Gastroesophageal sphincter (tissue), 3 donors: Measurements from ENCODE around the gene PTPN20.
"Not testable (repeated sequence)": the region's sequence is repeated elsewhere in the genome, so short reads cannot be mapped to it uniquely, and the experiment has no call there.

ENCODE experiments used
- CTCF ChIP-seq, 4 experiments: fragments of 200-600 bp in 2 of 4; fragments of 450-650 bp in 2 of 4; sonication (generic) in 1 of 4; IDR thresholded peaks; one replicate each; pipeline ENCODE4 v1.5.1; 2017 to 2019; ENCODE audit warnings: antibody characterized with exemption in 4 of 4, mild to moderate bottlenecking in 2 of 4, moderate library complexity in 2 of 4
- POLR2A ChIP-seq, 2 donors: fragments of 450-650 bp; IDR thresholded peaks; one replicate each; pipeline ENCODE4 v1.6.1; 2017; ENCODE audit warnings: antibody characterized with exemption in 2 of 2, mild to moderate bottlenecking in 2 of 2, moderate library complexity in 1 of 2

DNA sequence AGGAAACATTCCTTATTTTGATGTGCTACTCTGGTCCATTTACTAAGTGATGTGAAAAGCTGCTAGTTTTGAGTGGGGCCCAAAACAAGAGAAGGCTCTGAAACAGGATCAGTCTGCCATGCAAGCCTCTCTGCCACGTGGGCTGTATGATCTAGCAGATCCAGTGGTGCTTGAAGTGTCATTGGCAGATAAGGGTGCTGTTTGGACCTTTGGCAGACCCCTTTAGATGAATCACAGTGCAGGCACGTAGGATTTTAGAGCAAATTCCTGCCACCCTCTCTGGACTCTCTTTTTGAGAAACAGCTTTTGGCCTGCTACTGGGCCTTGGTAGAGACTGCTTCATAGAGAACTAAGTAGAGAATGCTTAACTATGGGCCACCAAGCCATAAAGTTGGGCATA lies 69.0 kb downstream of the PTPN20 start:
- not testable (repeated sequence) for TF ChIP-seq CTCF, POLR2A (IDR thresholded peaks at IDR 0.05)
